SK-N-SH treated with all-trans-retinoic acid at 6 μM for 48 hours (cell line): ENCODE results near the gene AMACR.
"Not testable (repeated sequence)": the region's sequence is repeated elsewhere in the genome, so short reads cannot be mapped to it uniquely, and the experiment has no call there.

ENCODE experiments used
- ATAC-seq: fragments of 200-7000 bp; cut with Tn5 transposase; 3 replicates; pipeline ENCODE4 v1.9.1; 2020; ENCODE audit warnings: mild to moderate bottlenecking, moderate library complexity
- ARNTL ChIP-seq: fragments of 450-650 bp; formaldehyde crosslinking; IDR thresholded peaks from 2 replicates; pipeline ENCODE4 v1.5.0; 2020; ENCODE audit warnings: low read depth, mild to moderate bottlenecking, moderate library complexity, borderline replicate concordance
- BACH2 ChIP-seq: fragments of 250-450 bp; sonication (Bioruptor Pico); IDR thresholded peaks from 2 replicates; pipeline ENCODE4 v1.9.0; 2021; ENCODE audit warnings: mild to moderate bottlenecking, borderline replicate concordance
- ESRRG ChIP-seq: fragments of 250-450 bp; sonication (Bioruptor Pico); IDR thresholded peaks from 2 replicates; pipeline ENCODE4 v1.6.1; 2021; ENCODE audit warnings: mild to moderate bottlenecking
- GLIS3 ChIP-seq: fragments of 250-450 bp; sonication (Bioruptor Pico); IDR thresholded peaks from 2 replicates; pipeline ENCODE4 v1.5.0; 2020; ENCODE audit warnings: mild to moderate bottlenecking, moderate library complexity
- ISL1 ChIP-seq: fragments of 250-450 bp; sonication (Bioruptor Pico); IDR thresholded peaks from 2 replicates; pipeline ENCODE4 v2.1.2; 2022; ENCODE audit warnings: mild to moderate bottlenecking, moderate library complexity
- OSR1 ChIP-seq: fragments of 250-450 bp; sonication (Bioruptor Pico); IDR thresholded peaks from 2 replicates; pipeline ENCODE4 v1.8.0; 2022; ENCODE audit warnings: moderate library complexity, mild to moderate bottlenecking, inconsistent platforms
- RARB ChIP-seq: fragments of 250-450 bp; sonication (Bioruptor Pico); IDR thresholded peaks from 2 replicates; pipeline ENCODE4 v1.8.0; 2021; ENCODE audit warnings: mild to moderate bottlenecking, moderate library complexity
- SNAI2 ChIP-seq: fragments of 250-450 bp; sonication (Bioruptor Pico); IDR thresholded peaks from 2 replicates; pipeline ENCODE4 v1.5.0; 2020; ENCODE audit warnings: mild to moderate bottlenecking, moderate library complexity
- TCF4 ChIP-seq: fragments of 250-450 bp; sonication (Bioruptor Pico); IDR thresholded peaks from 2 replicates; pipeline ENCODE4 v1.8.0; 2021; ENCODE audit warnings: mild to moderate bottlenecking, moderate library complexity, borderline replicate concordance
- ZC3H10 ChIP-seq: fragments of 250-450 bp; sonication (Bioruptor Pico); IDR thresholded peaks from 2 replicates; pipeline ENCODE4 v1.5.1; 2021; ENCODE audit warnings: mild to moderate bottlenecking, moderate library complexity
- ZFP3 ChIP-seq: fragments of 250-450 bp; sonication (Bioruptor Pico); IDR thresholded peaks from 2 replicates; pipeline ENCODE4 v1.5.0; 2020; ENCODE audit warnings: mild to moderate bottlenecking, moderate library complexity
- ZFP30 ChIP-seq: fragments of 450-650 bp; formaldehyde crosslinking; IDR thresholded peaks from 2 replicates; pipeline ENCODE4 v1.5.0; 2022; ENCODE audit warnings: mild to moderate bottlenecking, moderate library complexity
- ZNF565 ChIP-seq: fragments of 450-650 bp; formaldehyde crosslinking; conservative IDR thresholded peaks from 2 replicates; pipeline ENCODE4 v1.5.0; 2020; ENCODE audit warnings: low read depth, mild to moderate bottlenecking, moderate library complexity
- ZNF70 ChIP-seq: fragments of 450-650 bp; formaldehyde crosslinking; IDR thresholded peaks from 2 replicates; pipeline ENCODE4 v1.5.0; 2020; ENCODE audit warnings: mild to moderate bottlenecking, moderate library complexity
- ZNF8 ChIP-seq: fragments of 450-650 bp; formaldehyde crosslinking; IDR thresholded peaks from 2 replicates; pipeline ENCODE4 v1.5.0; 2020; ENCODE audit warnings: mild to moderate bottlenecking, moderate library complexity
- TF ChIP-seq, protein P1 (sequence below): fragments of 250-450 bp; sonication (Bioruptor Pico); IDR thresholded peaks from 2 replicates; pipeline ENCODE4 v1.5.0; 2020; ENCODE audit warnings: mild to moderate bottlenecking, moderate library complexity
- TF ChIP-seq, protein P2 (sequence below): fragments of 250-450 bp; sonication (Bioruptor Pico); IDR thresholded peaks from 2 replicates; pipeline ENCODE4 v1.5.1; 2021; ENCODE audit warnings: mild to moderate bottlenecking, moderate library complexity
- TF ChIP-seq, protein P3 (sequence below): fragments of 250-450 bp; sonication (Bioruptor Pico); IDR thresholded peaks from 2 replicates; pipeline ENCODE4 v1.8.0; 2020; ENCODE audit warnings: mild to moderate bottlenecking, moderate library complexity, borderline replicate concordance

The AMACR gene

DNA sequence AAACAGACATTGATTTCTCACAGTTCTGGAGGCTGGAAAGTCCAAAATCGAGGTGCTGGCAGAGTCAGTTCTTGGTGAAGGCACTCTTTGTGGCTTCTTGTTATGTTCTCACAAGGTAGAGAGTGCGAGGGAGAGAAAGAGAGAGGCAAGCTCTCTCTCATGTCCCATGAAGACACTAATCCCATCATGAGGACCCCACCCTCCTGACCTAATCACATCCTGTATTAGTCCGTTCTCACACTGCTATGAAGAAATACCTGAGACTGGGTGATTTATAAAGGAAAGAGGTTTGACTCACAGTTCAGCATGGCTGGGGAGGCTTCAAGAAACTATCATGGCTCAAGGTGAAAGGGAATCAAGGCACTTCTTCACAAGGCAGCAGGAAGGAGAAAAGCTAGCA, 5.7 kb upstream of the AMACR start (continued):
- TF ChIP-seq, protein P1, sequence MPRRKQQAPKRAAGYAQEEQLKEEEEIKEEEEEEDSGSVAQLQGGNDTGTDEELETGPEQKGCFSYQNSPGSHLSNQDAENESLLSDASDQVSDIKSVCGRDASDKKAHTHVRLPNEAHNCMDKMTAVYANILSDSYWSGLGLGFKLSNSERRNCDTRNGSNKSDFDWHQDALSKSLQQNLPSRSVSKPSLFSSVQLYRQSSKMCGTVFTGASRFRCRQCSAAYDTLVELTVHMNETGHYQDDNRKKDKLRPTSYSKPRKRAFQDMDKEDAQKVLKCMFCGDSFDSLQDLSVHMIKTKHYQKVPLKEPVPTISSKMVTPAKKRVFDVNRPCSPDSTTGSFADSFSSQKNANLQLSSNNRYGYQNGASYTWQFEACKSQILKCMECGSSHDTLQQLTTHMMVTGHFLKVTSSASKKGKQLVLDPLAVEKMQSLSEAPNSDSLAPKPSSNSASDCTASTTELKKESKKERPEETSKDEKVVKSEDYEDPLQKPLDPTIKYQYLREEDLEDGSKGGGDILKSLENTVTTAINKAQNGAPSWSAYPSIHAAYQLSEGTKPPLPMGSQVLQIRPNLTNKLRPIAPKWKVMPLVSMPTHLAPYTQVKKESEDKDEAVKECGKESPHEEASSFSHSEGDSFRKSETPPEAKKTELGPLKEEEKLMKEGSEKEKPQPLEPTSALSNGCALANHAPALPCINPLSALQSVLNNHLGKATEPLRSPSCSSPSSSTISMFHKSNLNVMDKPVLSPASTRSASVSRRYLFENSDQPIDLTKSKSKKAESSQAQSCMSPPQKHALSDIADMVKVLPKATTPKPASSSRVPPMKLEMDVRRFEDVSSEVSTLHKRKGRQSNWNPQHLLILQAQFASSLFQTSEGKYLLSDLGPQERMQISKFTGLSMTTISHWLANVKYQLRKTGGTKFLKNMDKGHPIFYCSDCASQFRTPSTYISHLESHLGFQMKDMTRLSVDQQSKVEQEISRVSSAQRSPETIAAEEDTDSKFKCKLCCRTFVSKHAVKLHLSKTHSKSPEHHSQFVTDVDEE (CRISPR knock-in tag), result no peak
- TF ChIP-seq ARNTL (no peak), OSR1 (CRISPR knock-in tag) (no peak)

DNA sequence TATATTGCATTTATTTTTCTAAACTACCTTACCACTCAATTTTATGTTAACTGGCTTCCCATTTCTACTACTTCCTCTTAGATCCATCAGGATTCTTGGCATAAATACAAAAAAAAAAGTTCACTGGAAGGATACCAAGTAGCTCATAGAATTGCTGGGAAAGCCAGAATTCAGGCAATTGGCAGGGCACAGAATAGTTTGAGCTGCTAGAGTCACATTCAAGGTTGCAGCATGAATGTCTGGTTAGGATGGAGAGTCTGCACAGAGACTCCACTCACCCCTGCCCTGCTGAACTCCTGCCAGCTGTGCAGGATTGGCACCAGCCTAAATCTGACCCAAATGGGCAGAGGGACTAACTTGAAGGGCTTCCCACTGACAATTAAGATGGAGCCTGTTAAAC, 4.9 kb upstream of the AMACR start:
- peak; percentile 12; the same call in 2 of the 3 replicates for ATAC-seq
- TF ChIP-seq TCF4 (CRISPR knock-in tag), result no peak
- no peak for TF ChIP-seq ZFP30
- TF ChIP-seq ZFP3 (CRISPR knock-in tag), result no peak
- TF ChIP-seq ZC3H10 (CRISPR knock-in tag), result no peak
- TF ChIP-seq ZNF8 (CRISPR knock-in tag), result no peak
- no peak for TF ChIP-seq RARB
- TF ChIP-seq, protein P2, sequence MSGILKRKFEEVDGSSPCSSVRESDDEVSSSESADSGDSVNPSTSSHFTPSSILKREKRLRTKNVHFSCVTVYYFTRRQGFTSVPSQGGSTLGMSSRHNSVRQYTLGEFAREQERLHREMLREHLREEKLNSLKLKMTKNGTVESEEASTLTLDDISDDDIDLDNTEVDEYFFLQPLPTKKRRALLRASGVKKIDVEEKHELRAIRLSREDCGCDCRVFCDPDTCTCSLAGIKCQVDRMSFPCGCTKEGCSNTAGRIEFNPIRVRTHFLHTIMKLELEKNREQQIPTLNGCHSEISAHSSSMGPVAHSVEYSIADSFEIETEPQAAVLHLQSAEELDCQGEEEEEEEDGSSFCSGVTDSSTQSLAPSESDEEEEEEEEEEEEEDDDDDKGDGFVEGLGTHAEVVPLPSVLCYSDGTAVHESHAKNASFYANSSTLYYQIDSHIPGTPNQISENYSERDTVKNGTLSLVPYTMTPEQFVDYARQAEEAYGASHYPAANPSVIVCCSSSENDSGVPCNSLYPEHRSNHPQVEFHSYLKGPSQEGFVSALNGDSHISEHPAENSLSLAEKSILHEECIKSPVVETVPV (CRISPR knock-in tag), result no peak

DNA sequence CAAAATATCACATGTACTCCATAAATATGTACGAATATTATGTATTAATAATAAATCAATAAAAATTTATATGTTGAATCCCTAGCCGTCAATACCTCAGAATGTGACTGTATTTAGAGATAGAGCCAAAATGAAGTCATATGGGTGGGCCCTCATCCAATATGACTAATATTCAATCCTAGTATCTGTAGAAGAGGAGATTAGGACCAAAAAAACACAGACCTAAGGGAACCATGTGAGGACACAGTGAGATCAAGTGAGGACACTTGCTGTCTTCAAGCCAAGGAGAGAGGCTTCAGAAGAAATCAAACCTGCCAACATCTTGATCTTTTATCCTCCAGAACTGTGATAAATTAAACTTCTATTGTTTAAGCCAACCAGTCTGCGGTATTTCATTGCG, 3.7 kb upstream of the AMACR start:
- no peak for ATAC-seq

DNA sequence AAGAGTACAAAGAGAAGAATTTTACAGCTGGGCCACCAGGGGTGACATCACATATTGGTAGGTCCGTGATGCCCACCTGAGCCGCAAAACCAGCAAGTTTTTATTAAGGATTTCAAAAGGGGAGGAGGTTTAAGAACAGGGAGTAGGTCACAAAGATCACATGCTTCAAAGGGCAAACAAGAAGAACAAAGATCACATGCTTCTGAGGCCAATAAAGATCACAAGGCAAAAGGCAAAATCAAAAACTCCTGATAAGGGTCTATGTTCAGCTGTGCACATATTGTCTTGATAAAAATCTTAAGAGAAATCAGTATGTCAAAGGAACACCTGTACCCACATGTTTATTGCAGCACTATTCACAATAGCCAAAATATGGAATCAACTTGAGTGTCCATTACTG, 2.3 kb upstream of the AMACR start:
- ATAC-seq, result not testable (repeated sequence)

More for the DNA sequence above, 3.7 kb upstream of the AMACR start:
- no peak for TF ChIP-seq GLIS3 (CRISPR knock-in tag)
- TF ChIP-seq, all 23 proteins: peak for 0

DNA sequence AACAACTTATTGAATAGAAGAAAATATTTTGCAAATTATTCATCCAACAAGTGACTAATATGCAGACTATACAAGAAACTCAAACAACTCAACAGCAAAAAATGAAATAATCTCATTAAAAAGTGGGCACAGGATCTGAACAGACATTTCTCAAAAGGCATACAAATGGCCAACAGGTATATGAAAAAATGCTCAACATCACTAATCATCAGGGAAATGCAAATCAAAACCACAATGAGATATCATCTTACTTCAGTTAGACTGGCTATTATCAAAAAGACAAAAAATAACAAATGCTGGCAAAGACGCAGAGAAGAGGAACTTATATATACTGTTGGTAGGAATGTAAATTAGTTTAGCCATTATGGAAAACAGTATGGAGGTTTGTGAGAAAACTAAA, 1.8 kb upstream of the AMACR start:
- TF ChIP-seq ISL1 (CRISPR knock-in tag), result peak; percentile 35; the same call in 1 of the 2 replicates
- TF ChIP-seq ARNTL, result no peak
- ATAC-seq, result no peak

DNA sequence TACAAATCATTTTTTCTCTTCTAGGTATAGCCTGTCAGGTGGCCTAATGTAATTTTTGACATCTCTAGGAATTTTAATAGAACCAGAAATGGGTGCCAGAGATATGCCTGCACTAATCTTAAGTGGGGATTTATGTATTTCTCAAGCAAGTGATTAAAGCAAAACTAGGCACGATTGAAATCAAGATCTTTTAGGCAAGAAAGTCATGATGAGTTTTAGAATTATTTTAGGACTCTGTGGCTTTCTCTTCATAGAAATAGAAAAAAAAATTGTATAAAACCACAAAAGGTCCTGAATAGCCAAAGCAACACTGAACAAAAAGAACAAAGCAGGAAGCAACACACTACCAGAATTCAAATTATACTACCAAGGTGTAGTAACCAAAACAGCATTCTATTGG, 952 bp upstream of the AMACR start:
- TF ChIP-seq ESRRG (CRISPR knock-in tag) (no peak), ISL1 (CRISPR knock-in tag) (peak; percentile 53; the same call in 1 of the 2 replicates)
- no peak for ATAC-seq

DNA sequence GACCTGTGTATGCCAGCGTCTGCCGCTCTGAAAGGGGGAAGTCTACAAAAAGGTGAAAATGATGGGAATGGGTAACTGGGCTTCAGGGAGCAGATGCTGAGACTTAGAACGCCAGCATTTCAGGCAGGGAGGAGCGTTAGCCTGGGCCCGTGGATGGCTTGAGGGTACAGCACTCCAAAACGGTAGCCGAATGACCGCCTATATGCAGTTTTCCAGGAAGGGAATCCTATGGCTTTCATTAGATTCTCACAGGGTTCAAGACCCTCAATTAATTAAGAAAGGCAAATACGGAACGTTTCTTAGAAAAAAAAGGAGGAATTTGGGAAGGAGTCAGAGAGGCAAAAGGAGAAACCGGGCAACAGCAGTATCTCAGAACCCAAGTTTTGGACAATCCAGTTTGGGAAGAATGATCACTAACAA, 639 bp downstream of the AMACR start:
- ATAC-seq, result peak; percentile 46
- TF ChIP-seq ZNF565, result no peak

DNA sequence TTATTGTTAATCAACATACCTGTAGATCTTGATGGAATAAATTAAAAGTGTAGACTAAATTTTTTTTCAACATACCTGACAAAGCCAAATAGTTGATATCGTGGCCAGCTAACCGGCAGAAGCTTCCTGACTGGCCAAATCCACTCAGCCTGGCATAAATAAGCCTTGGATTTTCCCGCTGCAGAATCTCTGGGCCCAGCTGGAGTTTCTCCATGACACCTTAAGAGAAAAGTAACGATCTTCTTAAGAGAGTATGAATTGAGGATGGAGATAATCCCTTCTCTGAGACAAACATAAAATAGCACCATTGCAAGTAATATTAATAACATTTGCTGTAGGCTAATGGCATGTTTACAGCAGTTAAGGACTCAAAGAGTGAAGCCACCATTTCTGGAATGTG, 2.2 kb downstream of the AMACR start:
- TF ChIP-seq ESRRG (CRISPR knock-in tag) (no peak), ZFP3 (CRISPR knock-in tag) (no peak), BACH2 (no peak), GLIS3 (CRISPR knock-in tag) (no peak), OSR1 (CRISPR knock-in tag) (no peak), SNAI2 (no peak), ZNF70 (CRISPR knock-in tag) (no peak), ZNF565 (no peak)
- TF ChIP-seq, protein P3, sequence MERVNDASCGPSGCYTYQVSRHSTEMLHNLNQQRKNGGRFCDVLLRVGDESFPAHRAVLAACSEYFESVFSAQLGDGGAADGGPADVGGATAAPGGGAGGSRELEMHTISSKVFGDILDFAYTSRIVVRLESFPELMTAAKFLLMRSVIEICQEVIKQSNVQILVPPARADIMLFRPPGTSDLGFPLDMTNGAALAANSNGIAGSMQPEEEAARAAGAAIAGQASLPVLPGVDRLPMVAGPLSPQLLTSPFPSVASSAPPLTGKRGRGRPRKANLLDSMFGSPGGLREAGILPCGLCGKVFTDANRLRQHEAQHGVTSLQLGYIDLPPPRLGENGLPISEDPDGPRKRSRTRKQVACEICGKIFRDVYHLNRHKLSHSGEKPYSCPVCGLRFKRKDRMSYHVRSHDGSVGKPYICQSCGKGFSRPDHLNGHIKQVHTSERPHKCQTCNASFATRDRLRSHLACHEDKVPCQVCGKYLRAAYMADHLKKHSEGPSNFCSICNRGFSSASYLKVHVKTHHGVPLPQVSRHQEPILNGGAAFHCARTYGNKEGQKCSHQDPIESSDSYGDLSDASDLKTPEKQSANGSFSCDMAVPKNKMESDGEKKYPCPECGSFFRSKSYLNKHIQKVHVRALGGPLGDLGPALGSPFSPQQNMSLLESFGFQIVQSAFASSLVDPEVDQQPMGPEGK (CRISPR knock-in tag), result no peak
- no peak for ATAC-seq
